NCI-H1694 (cell line): ENCODE results near the gene BBS9.
"Not testable (repeated sequence)": the region's sequence is repeated elsewhere in the genome, so short reads cannot be mapped to it uniquely, and the experiment has no call there.

Experiments
- DNase-seq: peaks from one replicate; lab custom pipeline; 2025; lab: John Stamatoyannopoulos, UW

Gene BBS9

GRCh38 chr7:33195264-33195663 lies 65.9 kb downstream of the BBS9 start:
- DNase-seq: no peak

GRCh38 chr7:33196221-33196620 lies 66.9 kb downstream of the BBS9 start:
- no peak for DNase-seq

GRCh38 chr7:33200282-33200681 lies 70.9 kb downstream of the BBS9 start:
- DNase-seq: no peak

GRCh38 chr7:33201821-33202220 lies 72.5 kb downstream of the BBS9 start:
- no peak for DNase-seq

- no peak for DNase-seq
Observed at GRCh38 chr7:33210958-33211357, 81.6 kb downstream of the BBS9 start.

GRCh38 chr7:33212144-33212543 lies 82.8 kb downstream of the BBS9 start:
- no peak for DNase-seq

GRCh38 chr7:33215992-33216391 lies 86.6 kb downstream of the BBS9 start:
- DNase-seq: no peak

- no peak for DNase-seq
Observed at GRCh38 chr7:33217595-33217994, 88.2 kb downstream of the BBS9 start.

GRCh38 chr7:33218841-33219535 lies 89.6 kb downstream of the BBS9 start:
- not testable (repeated sequence) for DNase-seq

GRCh38 chr7:33220231-33220630 lies 90.9 kb downstream of the BBS9 start:
- DNase-seq: no peak

GRCh38 chr7:33221390-33221789 lies 92.0 kb downstream of the BBS9 start:
- no peak for DNase-seq

GRCh38 chr7:33232632-33233145 lies 103.3 kb downstream of the BBS9 start:
- DNase-seq: no peak

GRCh38 chr7:33233659-33234058 lies 104.3 kb downstream of the BBS9 start:
- no peak for DNase-seq

- no peak for DNase-seq
Observed at GRCh38 chr7:33237036-33237435, 107.7 kb downstream of the BBS9 start.

- DNase-seq: peak; percentile 31
Observed at GRCh38 chr7:33243319-33243881, 114.0 kb downstream of the BBS9 start.

GRCh38 chr7:33248671-33249070 lies 119.3 kb downstream of the BBS9 start:
- no peak for DNase-seq

- no peak for DNase-seq
Observed at GRCh38 chr7:33250421-33250871, 121.1 kb downstream of the BBS9 start.

GRCh38 chr7:33251301-33251700 lies 121.9 kb downstream of the BBS9 start:
- DNase-seq: no peak

- no peak for DNase-seq
Observed at GRCh38 chr7:33258491-33258951, 129.2 kb downstream of the BBS9 start.

GRCh38 chr7:33261585-33261984 lies 132.2 kb downstream of the BBS9 start:
- no peak for DNase-seq

- DNase-seq: no peak
Observed at GRCh38 chr7:33262476-33262875, 133.1 kb downstream of the BBS9 start.

- not testable (repeated sequence) for DNase-seq
Observed at GRCh38 chr7:33271839-33272371, 142.5 kb downstream of the BBS9 start.

GRCh38 chr7:33273356-33273755 lies 144.0 kb downstream of the BBS9 start:
- no peak for DNase-seq
